Measurements from ENCODE around the gene EPAS1. TPM values are rescaled to one million over a fixed set of nuclear protein-coding genes. Genes with fewer than 3 reads are reported as not detected.

EPAS1 gene
- total RNA-seq, 1 experiment from 2014 or later, result 8.5 TPM

- CTCF ChIA-PET, result interaction anchor here (0.6 to 2.4 kb wide), 5 partner anchors 10 to 569 kb away, joined by 3 to 15 read pairs (median 7); no protein-coding TSS in a partner anchor
- Mint-ChIP-seq H3K4me1 (peaks cover 8% of the 10 kb centered on the region), H3K4me3 (no peak overlapping the region), H3K36me3 (no peaks in the 10 kb centered on the region), H3K9me3 (no peaks in the 10 kb centered on the region), H3K27ac (no peak overlapping the region), H3K27me3 (ENCODE audit: low read depth) (peaks cover 2% of the 10 kb centered on the region; the same call in 1 of the 2 replicates)
- no peak for ATAC-seq
- no peak for DNase-seq (ENCODE audit: low spot score)
- TF ChIP-seq ZNF396 (CRISPR knock-in tag; IDR thresholded peaks at IDR 0.05; ENCODE audit: borderline replicate concordance) (no peak), SMAD4 (CRISPR knock-in tag; IDR thresholded peaks at IDR 0.05) (no peak), ZNF219 (CRISPR knock-in tag; IDR thresholded peaks at IDR 0.05; ENCODE audit: borderline replicate concordance) (no peak), GABPB1 (CRISPR knock-in tag; IDR thresholded peaks at IDR 0.05) (peak; percentile 97), ATF6 (CRISPR knock-in tag; IDR thresholded peaks at IDR 0.05) (no peak), PRRX2 (CRISPR knock-in tag; IDR thresholded peaks at IDR 0.05) (no peak), E2F5 (CRISPR knock-in tag; IDR thresholded peaks at IDR 0.05) (no peak), RELA (CRISPR knock-in tag; IDR thresholded peaks at IDR 0.05; ENCODE audit: borderline replicate concordance) (no peak), MXD4 (CRISPR knock-in tag; IDR thresholded peaks at IDR 0.05; ENCODE audit: borderline replicate concordance) (no peak)
- POLR2A ChIA-PET, result no interaction called here
Measured at GRCh38 chr2:46326231-46326980, 29.2 kb downstream of the EPAS1 start.

- Mint-ChIP-seq H3K27me3 (ENCODE audit: low read depth) (peaks cover 2% of the 10 kb centered on the region; the same call in 1 of the 2 replicates), H3K27ac (no peak overlapping the region), H3K36me3 (no peaks in the 10 kb centered on the region), H3K9me3 (no peaks in the 10 kb centered on the region), H3K4me3 (no peak overlapping the region), H3K4me1 (peaks cover 8% of the 10 kb centered on the region)
- ChIA-PET POLR2A (no interaction called here), CTCF (interaction anchor here (0.6 to 2.4 kb wide), 20 partner anchors 8 to 717 kb away, joined by 3 to 15 read pairs (median 4); partner anchors contain the start of gene SRBD1)
- DNase-seq (ENCODE audit: low spot score), result peak; percentile 36
- TF ChIP-seq ZNF423 (CRISPR knock-in tag; IDR thresholded peaks at IDR 0.05) (no peak), CTCF (IDR thresholded peaks at IDR 0.05) (peak; percentile 20; the same call in 1 of the 2 replicates)
- peak; percentile 75 for ATAC-seq
Measured at GRCh38 chr2:46327627-46328026, 30.4 kb downstream of the EPAS1 start.

- CTCF ChIA-PET, result interaction anchor here (0.6 to 2.4 kb wide), 19 partner anchors 8 to 717 kb away, joined by 3 to 15 read pairs (median 4); partner anchors contain the start of gene SRBD1
- Mint-ChIP-seq H3K4me3 (no peak overlapping the region), H3K27ac (no peak overlapping the region), H3K27me3 (ENCODE audit: low read depth) (peaks cover 2% of the 10 kb centered on the region; the same call in 1 of the 2 replicates), H3K4me1 (peaks cover 8% of the 10 kb centered on the region), H3K9me3 (no peaks in the 10 kb centered on the region), H3K36me3 (no peaks in the 10 kb centered on the region)
- DNase-seq (ENCODE audit: low spot score), result no peak
- POLR2A ChIA-PET, result no interaction called here
- ATAC-seq, result no peak
- TF ChIP-seq ZBTB43 (CRISPR knock-in tag; IDR thresholded peaks at IDR 0.05), result no peak
- no peak for TF ChIP-seq PRRX2 (CRISPR knock-in tag; IDR thresholded peaks at IDR 0.05)
- no peak for TF ChIP-seq AR (CRISPR knock-in tag; IDR thresholded peaks at IDR 0.05)
- no peak for TF ChIP-seq ELF4 (CRISPR knock-in tag; IDR thresholded peaks at IDR 0.05; ENCODE audit: low read depth)
- TF ChIP-seq EMX1 (CRISPR knock-in tag; IDR thresholded peaks at IDR 0.05), result no peak
- TF ChIP-seq CDX4 (CRISPR knock-in tag; IDR thresholded peaks at IDR 0.05; ENCODE audit: borderline replicate concordance), result no peak
Measured at GRCh38 chr2:46328291-46328690, 31.1 kb downstream of the EPAS1 start.

Measured in WTC11 (cell line).